T-cell (primary cell): Measurements from ENCODE around the gene CAMK4. TPM values are rescaled to one million over a fixed set of nuclear protein-coding genes. Genes with fewer than 3 reads are reported as not detected.
A peak's percentile ranks its signal among the peaks of the same experiment; 100 is the strongest.
"Not testable (repeated sequence)": the region's sequence is repeated elsewhere in the genome, so short reads cannot be mapped to it uniquely, and the experiment has no call there.

Source experiments
- ATAC-seq, 4 experiments: fragments of 200-7000 bp in 3 of 4; fragments of 150-1000 bp in 1 of 4; cut with Tn5 transposase; replicated peaks in 1 of 4; 1 replicate in 3 of 4; 2 replicates in 1 of 4; pipeline ENCODE4 v1.10.0; 2021; ENCODE audit warnings: moderate library complexity in 3 of 4, mild to moderate bottlenecking in 2 of 4, moderate number of reproducible peaks in 1 of 4
- CTCF ChIA-PET, 2 donors: fragments of 300-600 bp; sonication (Branson Sonifier 250); formaldehyde crosslinking; loops; one replicate each; lab custom pipeline; 2022; ENCODE audit warnings: antibody characterized with exemption in 2 of 2; lab: Charles Lee
- POLR2A ChIA-PET, 2 donors: fragments of 300-600 bp; sonication (Branson Sonifier 250); formaldehyde crosslinking; loops; one replicate each; lab custom pipeline; 2022; ENCODE audit warnings: antibody characterized with exemption in 2 of 2; lab: Charles Lee
- DNase-seq, 35 experiments: peaks; one replicate each; pipeline versions ENCODE4 v3.0.0 to v3.0.0-alpha.2; 2013 to 2023
- H3K27ac ChIP-seq: one replicate; pipeline ENCODE4 v1.5.1; 2013; ENCODE audit warnings: low read length
- H3K27me3 ChIP-seq, 2 experiments: replicated peaks in 1 of 2; 1 replicate in 1 of 2; 2 replicates in 1 of 2; pipeline versions ENCODE4 v1.6.1 to v1.7.0; 2013; ENCODE audit warnings: low read length in 1 of 2, mixed read lengths in 1 of 2; ENCODE audit not compliant: control insufficient read depth in 2 of 2, insufficient read depth in 2 of 2; ENCODE audit errors: extremely low read depth in 1 of 2
- H3K36me3 ChIP-seq, 2 donors: 1 replicate in 1 of 2; 2 replicates in 1 of 2; pipeline versions ENCODE4 v1.6.1 to v1.7.0; 2013; ENCODE audit warnings: low read length in 1 of 2; ENCODE audit not compliant: control insufficient read depth in 2 of 2, insufficient read depth in 1 of 2; ENCODE audit errors: extremely low read depth in 1 of 2
- H3K4me1 ChIP-seq, 2 experiments: 1 replicate in 1 of 2; 2 replicates in 1 of 2; pipeline versions ENCODE4 v1.6.1 to v1.7.0; 2013; ENCODE audit warnings: low read length in 2 of 2, mixed read lengths in 1 of 2; ENCODE audit not compliant: insufficient read depth in 2 of 2, control insufficient read depth in 1 of 2; ENCODE audit errors: extremely low read depth in 1 of 2
- H3K4me3 ChIP-seq, 2 donors: 1 replicate in 1 of 2; 2 replicates in 1 of 2; pipeline versions ENCODE4 v1.5.1 to v1.7.0; 2013; ENCODE audit warnings: mild to moderate bottlenecking in 2 of 2, low read length in 1 of 2, moderate library complexity in 1 of 2; ENCODE audit not compliant: control insufficient read depth in 1 of 2; ENCODE audit errors: extremely low read depth in 1 of 2
- H3K9me3 ChIP-seq: 2 replicates; pipeline ENCODE4 v1.7.0; 2013
- H3K27ac Mint-ChIP-seq, 2 donors: one replicate each; pipeline ENCODE4 v1.8.0; 2020 to 2021; ENCODE audit warnings: mild to moderate bottlenecking in 2 of 2, mixed read lengths in 2 of 2
- H3K27me3 Mint-ChIP-seq, 2 donors: one replicate each; pipeline ENCODE4 v1.8.0; 2021 to 2022; ENCODE audit warnings: mixed read lengths in 2 of 2
- H3K36me3 Mint-ChIP-seq: one replicate; pipeline ENCODE4 v1.8.0; 2021; ENCODE audit warnings: mixed read lengths
- H3K4me1 Mint-ChIP-seq, 3 donors: one replicate each; pipeline ENCODE4 v1.8.0; 2020 to 2022; ENCODE audit warnings: mixed read lengths in 3 of 3, mild to moderate bottlenecking in 1 of 3
- H3K4me3 Mint-ChIP-seq, 3 donors: one replicate each; pipeline ENCODE4 v1.8.0; 2020 to 2022; ENCODE audit warnings: mild to moderate bottlenecking in 3 of 3, mixed read lengths in 3 of 3, moderate library complexity in 3 of 3
- H3K9me3 Mint-ChIP-seq, 3 donors: one replicate each; pipeline ENCODE4 v1.8.0; 2020 to 2022; ENCODE audit warnings: mixed read lengths in 3 of 3
- WGBS: methylation state at CpG from one replicate; pipeline ENCODE4 v1.1.5; 2013; ENCODE audit warnings: missing lambda C conversion rate; ENCODE audit not compliant: insufficient coverage; 5-methylcytosine and 5-hydroxymethylcytosine counted together
- total RNA-seq, 35 experiments: library from RNA in 6 of 35; stranded (reverse) in 6 of 35; fragments of 120-200 nt in 1 of 35; gene quantifications; one replicate each; pipeline versions ENCODE4 v1.2.1 to v1.2.4 and lab custom pipeline; 2013 to 2026

The CAMK4 gene
- total RNA-seq, 5 donors from 2014 or later (not counting 1 experiment from before 2014, with no cell fraction given): 120 to 274 (median 243) TPM

- Histone ChIP-seq H3K27ac (no peak overlapping the region), H3K36me3 (peaks cover 12 to 29% of the 10 kb centered on the region in 2 donors), H3K27me3 (no peaks in the 10 kb centered on the region), H3K4me1 (no peaks in the 10 kb centered on the region), H3K9me3 (no peaks in the 10 kb centered on the region), H3K4me3 (no peak overlapping the region)
- WGBS: 100% methylated on average over 1 of the region's 1 CpG
- DNase-seq (no peak), ATAC-seq (no peak)
- peaks cover 0 to 6% (median 0%) of the 10 kb centered on the region in 3 donors for H3K9me3 Mint-ChIP-seq
- POLR2A ChIA-PET: no interaction called here
- H3K36me3 Mint-ChIP-seq: peaks cover 68% of the 10 kb centered on the region
- H3K4me3 Mint-ChIP-seq: no peak overlapping the region
- no peak overlapping the region for H3K27ac Mint-ChIP-seq
- peaks cover 53 to 55% (median 55%) of the 10 kb centered on the region in 3 donors for H3K4me1 Mint-ChIP-seq
- no peaks in the 10 kb centered on the region for H3K27me3 Mint-ChIP-seq
- CTCF ChIA-PET: no interaction called here
Measured at GRCh38 chr5:111349429-111349828, 125.2 kb downstream of the CAMK4 start.

- Mint-ChIP-seq H3K36me3 (peaks cover 62% of the 10 kb centered on the region), H3K4me3 (no peak overlapping the region), H3K9me3 (peaks cover 0 to 13% (median 3%) of the 10 kb centered on the region in 3 donors), H3K27me3 (no peaks in the 10 kb centered on the region), H3K4me1 (peaks cover 41 to 46% (median 42%) of the 10 kb centered on the region in 3 donors), H3K27ac (no peak overlapping the region)
- Histone ChIP-seq H3K4me3 (no peak overlapping the region), H3K9me3 (no peaks in the 10 kb centered on the region), H3K36me3 (peaks cover 6 to 11% of the 10 kb centered on the region in 2 donors), H3K27me3 (no peaks in the 10 kb centered on the region), H3K27ac (no peak overlapping the region), H3K4me1 (no peaks in the 10 kb centered on the region)
- ATAC-seq (no peak), DNase-seq (no peak)
- no CpG with 5 or more reads among the region's 3 CpGs for WGBS
- ChIA-PET POLR2A (interaction anchor here in 1 of 2 donors (0.6 kb wide), 1 partner anchor 41 kb away, joined by 3 read pairs; no protein-coding TSS in a partner anchor), CTCF (no interaction called here)
Measured at GRCh38 chr5:111353035-111353434, 128.9 kb downstream of the CAMK4 start.

GRCh38 chr5:111358726-111359125, 134.5 kb downstream of the CAMK4 start:
- WGBS: no CpG with 5 or more reads among the region's 1 CpG
- H3K4me3 Mint-ChIP-seq, CTCF ChIA-PET: not testable (repeated sequence)

GRCh38 chr5:111360173-111360572, 136.0 kb downstream of the CAMK4 start:
- Histone ChIP-seq H3K36me3 (peaks cover 0 to 13% of the 10 kb centered on the region in 2 donors), H3K4me3 (no peak overlapping the region), H3K27ac (no peak overlapping the region), H3K27me3 (no peaks in the 10 kb centered on the region), H3K4me1 (peaks cover 5 to 19% of the 10 kb centered on the region in 2 experiments), H3K9me3 (no peaks in the 10 kb centered on the region)
- 86% methylated on average over 1 of the region's 2 CpGs for WGBS
- H3K36me3 Mint-ChIP-seq: peaks cover 61% of the 10 kb centered on the region
- CTCF ChIA-PET: no interaction called here
- ATAC-seq (no peak), DNase-seq (no peak)
- H3K27ac Mint-ChIP-seq: no peak overlapping the region
- POLR2A ChIA-PET: no interaction called here
- H3K27me3 Mint-ChIP-seq: no peaks in the 10 kb centered on the region
- peaks cover 57 to 73% (median 61%) of the 10 kb centered on the region in 3 donors for H3K4me1 Mint-ChIP-seq
- peaks cover 2 to 10% (median 7%) of the 10 kb centered on the region in 3 donors for H3K9me3 Mint-ChIP-seq
- H3K4me3 Mint-ChIP-seq: no peak overlapping the region

More at GRCh38 chr5:111358726-111359125, 134.5 kb downstream of the CAMK4 start:
- ATAC-seq, DNase-seq, H3K4me1 ChIP-seq, H3K27ac ChIP-seq, H3K9me3 ChIP-seq, H3K27me3 Mint-ChIP-seq, H3K27ac Mint-ChIP-seq, H3K27me3 ChIP-seq, H3K4me3 ChIP-seq: not testable (repeated sequence)
- POLR2A ChIA-PET: interaction anchor here in 1 of 2 donors (0.6 kb wide), 1 partner anchor 101 kb away, joined by 4 read pairs; no protein-coding TSS in a partner anchor
- H3K36me3 ChIP-seq: peaks cover 0 to 13% of the 10 kb centered on the region in 2 donors
- peaks cover 0 to 19% (median 7%) of the 10 kb centered on the region in 3 donors for H3K9me3 Mint-ChIP-seq
- H3K36me3 Mint-ChIP-seq: peaks cover 61% of the 10 kb centered on the region
- H3K4me1 Mint-ChIP-seq: peaks cover 48 to 68% (median 51%) of the 10 kb centered on the region in 3 donors

- Mint-ChIP-seq H3K27ac (no peak overlapping the region), H3K4me1 (peaks cover 57 to 69% (median 59%) of the 10 kb centered on the region in 3 donors), H3K27me3 (no peaks in the 10 kb centered on the region), H3K9me3 (peaks cover 0 to 6% (median 0%) of the 10 kb centered on the region in 3 donors), H3K4me3 (no peak overlapping the region), H3K36me3 (peaks cover 51% of the 10 kb centered on the region)
- CTCF ChIA-PET: interaction anchor here in 1 of 2 donors (1.0 kb wide), 1 partner anchor 23 kb away, joined by 3 read pairs; no protein-coding TSS in a partner anchor
- no peaks in the 10 kb centered on the region for H3K27me3 ChIP-seq
- peaks cover 0 to 24% of the 10 kb centered on the region in 2 donors for H3K36me3 ChIP-seq
- peaks cover 5 to 21% of the 10 kb centered on the region in 2 experiments for H3K4me1 ChIP-seq
- DNase-seq (peak in 1 of 35 experiments; percentile 5), ATAC-seq (peak in 1 of 4 experiments; percentile 38)
- POLR2A ChIA-PET: no interaction called here
- H3K27ac ChIP-seq: no peak overlapping the region
- no peaks in the 10 kb centered on the region for H3K9me3 ChIP-seq
- WGBS: 70% methylated on average over 2 of the region's 2 CpGs
- H3K4me3 ChIP-seq: no peak overlapping the region
Measured at GRCh38 chr5:111364992-111365391, 140.8 kb downstream of the CAMK4 start.

- Mint-ChIP-seq H3K4me3 (no peak overlapping the region), H3K27me3 (no peaks in the 10 kb centered on the region), H3K27ac (no peak overlapping the region), H3K4me1 (peaks cover 52 to 65% (median 57%) of the 10 kb centered on the region in 3 donors), H3K9me3 (peaks cover 0 to 6% (median 0%) of the 10 kb centered on the region in 3 donors), H3K36me3 (peaks cover 56% of the 10 kb centered on the region)
- ChIA-PET CTCF (no interaction called here), POLR2A (no interaction called here)
- no peak for ATAC-seq
- H3K36me3 ChIP-seq: peaks cover 0 to 25% of the 10 kb centered on the region in 2 donors
- H3K27me3 ChIP-seq: no peaks in the 10 kb centered on the region
- H3K4me1 ChIP-seq: peaks cover 3 to 21% of the 10 kb centered on the region in 2 experiments
- no peak overlapping the region for H3K27ac ChIP-seq
- DNase-seq: no peak
- H3K9me3 ChIP-seq: no peaks in the 10 kb centered on the region
- H3K4me3 ChIP-seq: no peak overlapping the region
Measured at GRCh38 chr5:111366388-111366787, 142.2 kb downstream of the CAMK4 start.
